ENCODE data around the gene CLCNKA.
"Not testable (repeated sequence)": the region's sequence is repeated elsewhere in the genome, so short reads cannot be mapped to it uniquely, and the experiment has no call there.

CLCNKA gene

DNA sequence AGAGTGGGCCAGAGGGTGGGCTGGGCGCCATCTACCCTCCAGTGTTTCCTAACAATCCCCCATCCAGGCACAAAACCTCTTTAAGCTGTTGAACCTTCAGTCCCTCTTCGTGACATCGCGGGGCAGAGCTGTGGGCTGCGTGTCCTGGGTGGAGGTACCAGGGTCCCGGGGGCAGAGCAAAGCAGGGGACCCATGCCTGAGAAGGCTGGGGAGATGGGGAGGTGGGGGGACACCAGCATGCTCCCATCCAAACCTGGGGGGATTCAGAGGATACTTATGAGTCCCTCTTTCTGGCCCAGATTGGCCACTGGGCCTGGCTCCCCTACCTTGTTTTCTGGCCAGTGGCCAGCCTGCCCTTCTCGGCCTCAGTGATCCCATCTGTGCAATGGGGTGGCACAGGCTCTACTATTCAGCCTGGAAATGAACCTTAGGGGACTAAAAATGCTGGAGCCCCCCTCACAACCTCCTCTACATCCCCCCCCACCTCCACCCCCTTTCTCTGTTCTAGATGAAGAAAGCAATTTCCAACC lies 11.3 kb downstream of the CLCNKA start:
- FAIRE-seq; DNase-seq (ENCODE audit: extremely low spot score, insufficient read length, low read depth): not testable (repeated sequence)

DNA sequence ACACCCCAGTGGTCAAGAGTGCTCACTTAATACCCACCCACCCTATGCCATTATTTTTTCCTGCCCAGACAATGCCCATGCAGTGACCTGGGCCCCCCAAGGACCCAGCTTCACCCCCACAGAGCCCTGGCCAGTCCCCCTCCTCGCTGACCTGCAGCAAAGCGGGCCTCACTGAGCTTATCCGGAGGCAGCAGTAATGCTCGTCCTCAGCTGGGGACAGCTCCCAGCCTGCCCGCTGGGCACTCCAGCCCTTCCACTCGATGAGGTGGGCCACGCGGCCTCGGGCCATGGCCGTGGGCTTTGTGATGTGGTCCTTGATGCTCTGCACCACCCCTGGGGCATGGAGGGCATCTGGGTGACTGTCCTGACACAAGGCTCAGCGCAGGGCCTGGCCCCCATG lies 14.6 kb downstream of the CLCNKA start:
- FAIRE-seq; DNase-seq (ENCODE audit: extremely low spot score, insufficient read length, low read depth): not testable (repeated sequence)

DNA sequence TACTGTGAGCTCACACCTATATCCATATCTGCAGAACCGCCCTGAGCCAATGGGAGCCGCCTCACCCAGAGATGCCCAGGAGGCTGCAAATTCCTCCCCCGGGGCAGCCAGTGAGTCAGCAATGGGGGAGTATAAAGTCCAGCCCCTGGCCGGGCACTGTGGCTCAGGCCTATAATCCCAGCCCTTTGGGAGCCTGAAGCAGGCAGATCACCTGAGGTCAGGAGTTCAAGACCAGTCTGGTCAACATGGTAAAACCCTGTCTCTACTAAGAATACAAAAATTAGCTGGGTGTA lies 16.7 kb downstream of the CLCNKA start:
- DNase-seq (ENCODE audit: extremely low spot score, insufficient read length, low read depth) (no peak), FAIRE-seq (no peak)

DNA sequence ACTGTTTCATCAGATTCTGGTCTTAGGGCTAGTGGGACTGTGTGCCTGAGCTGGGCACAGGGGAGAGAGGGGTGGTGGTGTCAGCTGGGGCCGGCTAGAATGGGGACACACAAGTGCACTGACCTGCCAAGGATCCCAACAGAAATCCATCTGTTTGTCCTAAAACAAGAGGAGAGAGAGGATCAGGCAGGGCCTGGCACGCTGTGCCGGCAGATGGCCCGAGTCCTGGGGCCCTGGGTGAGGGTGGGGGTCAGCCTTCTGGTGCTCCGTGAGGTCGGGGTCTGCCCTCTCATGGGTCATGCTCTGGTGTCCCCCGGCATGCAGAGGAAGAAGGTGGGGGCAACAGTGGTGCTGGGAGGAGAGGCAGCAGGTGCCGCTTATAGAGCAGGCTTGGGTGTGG lies 18.0 kb downstream of the CLCNKA start:
- DNase-seq (ENCODE audit: extremely low spot score, insufficient read length, low read depth); FAIRE-seq: not testable (repeated sequence)

DNA sequence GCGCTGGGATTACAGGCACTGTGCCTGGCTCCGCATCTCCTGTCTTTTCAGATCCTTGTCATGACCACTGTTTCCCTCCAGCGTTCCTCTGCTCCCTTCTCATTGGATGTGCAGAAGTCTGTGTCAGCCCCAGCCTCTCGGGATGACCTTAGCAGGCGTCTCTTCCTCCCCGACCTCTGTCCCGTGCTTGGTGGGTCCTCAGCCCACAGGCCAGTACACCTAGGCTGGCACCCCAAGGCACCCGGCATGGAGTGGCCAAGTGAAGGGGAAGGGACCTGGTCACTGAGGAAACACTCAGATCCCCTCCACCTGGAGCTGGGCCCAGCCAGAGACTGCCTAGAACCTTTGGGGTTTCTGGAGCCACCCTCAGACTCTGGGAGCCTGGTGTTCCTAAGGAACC lies 19.4 kb downstream of the CLCNKA start:
- DNase-seq (ENCODE audit: extremely low spot score, insufficient read length, low read depth): no peak
- FAIRE-seq: no peak

DNA sequence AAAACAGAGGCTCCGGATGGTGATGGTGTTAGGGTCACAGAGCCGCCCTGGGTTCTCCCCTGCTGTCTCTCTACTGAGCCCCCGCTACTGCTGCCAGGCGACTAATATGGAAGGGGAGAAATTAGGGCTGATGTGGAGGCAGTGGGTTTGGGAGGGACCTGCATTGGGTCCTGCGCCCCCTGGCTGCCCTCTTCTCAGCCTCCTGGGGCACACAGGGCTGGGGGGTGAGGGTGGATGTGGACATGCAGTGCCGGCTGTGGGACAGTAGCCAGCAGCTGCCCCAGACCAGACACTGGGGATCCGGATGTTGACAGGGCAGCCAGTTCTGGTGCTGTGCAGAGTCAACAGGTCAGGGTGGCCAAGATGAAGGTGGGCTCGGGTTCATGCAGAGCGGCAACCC lies 20.3 kb downstream of the CLCNKA start:
- no peak for DNase-seq (ENCODE audit: extremely low spot score, insufficient read length, low read depth)
- FAIRE-seq: no peak

DNA sequence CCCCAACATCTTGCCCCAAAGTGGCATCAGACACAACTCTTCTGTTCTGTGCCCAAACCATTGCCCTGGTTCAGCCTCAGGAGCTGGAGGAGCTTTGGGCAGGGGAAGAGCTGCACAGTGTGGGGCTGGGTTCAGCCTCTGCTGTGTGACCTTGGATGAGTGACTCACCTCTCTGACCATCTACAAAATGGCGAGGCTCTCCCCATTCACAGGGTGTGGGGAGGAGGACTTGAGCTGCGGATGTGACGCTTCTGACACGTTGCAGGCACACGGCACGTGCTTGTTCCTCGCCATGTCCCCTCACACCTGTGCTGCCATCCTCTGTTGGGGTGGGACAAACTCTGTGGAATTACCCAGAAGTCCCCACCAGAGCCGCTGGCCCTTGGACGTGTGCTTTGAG lies 20.8 kb downstream of the CLCNKA start:
- DNase-seq (ENCODE audit: extremely low spot score, insufficient read length, low read depth); FAIRE-seq: not testable (repeated sequence)

DNA sequence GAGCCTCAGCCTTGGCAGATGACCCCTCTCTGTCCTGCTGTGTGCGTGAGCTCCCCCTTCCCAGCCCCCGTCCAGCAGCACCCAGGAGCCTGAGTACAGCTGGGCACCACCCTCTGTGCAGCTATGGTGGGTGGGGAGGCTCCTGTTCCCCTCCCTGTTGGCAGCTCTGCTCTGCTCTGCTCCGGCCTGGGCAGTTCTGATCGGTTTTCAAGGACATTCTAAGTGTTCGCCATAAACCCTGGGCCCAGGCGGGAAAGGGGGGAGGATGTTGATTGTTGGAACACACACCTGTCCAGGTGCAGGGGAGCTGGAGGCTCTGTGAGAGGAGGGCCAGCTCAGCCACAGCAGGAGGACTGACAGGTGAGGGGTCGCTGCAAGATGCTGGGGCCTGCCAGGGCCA lies 21.7 kb downstream of the CLCNKA start, which contains the start of gene CLCNKB:
Gene CLCNKB, plus strand, starts transcription at position 262 of the 400 bp plus-strand sequence. CDS start 711 bp downstream, outside the sequence.
- no peak for DNase-seq (ENCODE audit: extremely low spot score, insufficient read length, low read depth)
- FAIRE-seq: no peak

DNA sequence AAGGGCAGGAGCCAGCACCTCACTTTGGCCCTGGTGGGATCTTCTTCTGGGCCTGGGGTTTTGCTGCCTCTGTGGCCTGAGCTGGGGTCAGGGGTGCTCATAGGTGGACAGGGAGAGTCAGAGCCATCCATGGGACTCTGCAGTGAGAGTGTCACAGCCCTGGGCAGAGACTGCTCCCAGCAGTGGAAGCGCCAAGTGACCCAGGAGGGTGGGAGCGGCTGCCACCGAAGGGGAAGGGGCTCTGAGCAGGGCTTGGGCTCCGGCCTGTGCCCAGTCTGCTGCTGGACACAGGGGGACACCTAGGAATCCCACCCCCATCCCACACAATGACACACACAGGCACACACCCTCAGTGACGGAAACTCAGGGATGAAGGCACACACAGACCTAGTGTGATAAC lies 22.1 kb downstream of the CLCNKA start:
- DNase-seq (ENCODE audit: extremely low spot score, insufficient read length, low read depth): no peak
- no peak for FAIRE-seq

DNA sequence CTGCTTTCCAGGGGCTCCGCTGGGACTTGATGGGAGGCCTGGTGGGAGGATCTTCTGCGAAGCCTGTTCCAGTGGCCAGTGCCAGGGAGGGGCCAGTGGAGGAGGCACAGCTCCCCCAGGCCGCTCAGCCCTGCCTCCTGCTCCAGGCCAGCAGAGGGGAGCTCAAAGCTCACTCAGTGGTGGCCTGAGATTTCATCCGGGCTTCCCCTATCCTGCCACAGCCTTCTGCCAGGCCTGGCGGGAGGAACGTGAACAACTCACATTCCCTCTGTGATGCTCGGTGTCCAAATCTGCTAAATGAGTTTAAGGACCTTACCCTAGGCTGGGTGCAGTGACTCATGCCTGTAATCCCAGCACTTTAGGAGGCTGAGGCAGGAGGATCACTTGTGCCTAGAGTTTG lies 25.0 kb downstream of the CLCNKA start:
- DNase-seq (ENCODE audit: extremely low spot score, insufficient read length, low read depth) (no peak), FAIRE-seq (no peak)

DNA sequence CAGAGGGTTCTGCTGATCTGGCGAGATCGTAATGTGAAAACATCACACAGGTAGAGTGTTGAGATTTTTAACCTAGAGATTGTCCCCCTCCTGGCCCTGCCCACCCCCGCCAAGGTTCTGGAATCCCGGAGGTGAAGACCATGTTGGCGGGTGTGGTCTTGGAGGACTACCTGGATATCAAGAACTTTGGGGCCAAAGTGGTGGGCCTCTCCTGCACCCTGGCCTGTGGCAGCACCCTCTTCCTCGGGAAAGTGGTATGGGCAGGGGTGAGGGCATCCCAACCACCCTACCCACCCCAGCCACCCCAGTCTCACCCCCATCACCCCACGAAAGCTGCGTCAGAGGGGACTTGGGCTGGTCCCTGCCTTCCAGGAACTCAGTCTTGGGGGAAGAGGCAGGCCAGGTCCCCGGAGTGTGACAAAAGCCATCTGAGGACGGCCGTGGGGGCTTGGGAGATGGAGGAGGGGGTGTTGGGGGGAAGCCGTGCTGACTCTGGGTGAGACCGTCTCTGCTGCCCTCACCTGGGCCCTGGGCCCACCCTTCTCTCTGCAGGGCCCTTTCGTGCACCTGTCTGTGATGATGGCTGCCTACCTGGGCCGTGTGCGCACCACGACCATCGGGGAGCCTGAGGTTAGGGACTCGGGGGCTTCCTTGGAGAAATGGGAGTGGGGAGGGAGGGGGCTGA lies 26.1 kb downstream of the CLCNKA start:
- no peak for FAIRE-seq
- DNase-seq (ENCODE audit: extremely low spot score, insufficient read length, low read depth): no peak

DNA sequence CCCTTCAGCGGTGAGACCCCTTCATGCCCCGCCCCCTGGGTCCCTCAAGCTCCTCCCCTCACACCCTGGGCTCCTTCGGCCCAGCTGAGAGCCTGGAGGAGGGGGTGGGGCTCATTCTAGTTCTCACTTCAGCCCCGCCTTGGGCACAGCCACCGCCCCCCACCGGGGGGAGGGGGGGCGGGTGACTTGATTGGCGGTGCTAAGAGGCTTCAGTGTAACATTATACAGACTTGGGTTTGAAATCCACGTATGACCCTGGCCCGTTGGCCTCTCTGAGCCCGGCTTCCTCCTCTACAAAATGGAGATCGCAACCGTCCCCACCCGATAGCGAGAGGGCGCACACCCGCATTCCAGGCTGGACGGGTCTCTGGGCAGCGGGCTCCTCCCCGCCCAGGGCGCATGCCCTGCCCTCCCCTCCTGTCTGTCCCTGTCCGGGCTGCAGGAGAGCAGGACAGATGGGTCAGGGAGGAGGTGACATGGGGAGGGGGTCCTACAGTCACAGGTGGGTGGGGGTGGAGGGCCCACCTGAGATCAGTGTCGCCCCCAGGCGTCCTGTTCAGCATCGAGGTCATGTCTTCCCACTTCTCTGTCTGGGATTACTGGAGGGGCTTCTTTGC lies 26.8 kb downstream of the CLCNKA start:
- no peak for DNase-seq (ENCODE audit: extremely low spot score, insufficient read length, low read depth)
- no peak for FAIRE-seq

DNA sequence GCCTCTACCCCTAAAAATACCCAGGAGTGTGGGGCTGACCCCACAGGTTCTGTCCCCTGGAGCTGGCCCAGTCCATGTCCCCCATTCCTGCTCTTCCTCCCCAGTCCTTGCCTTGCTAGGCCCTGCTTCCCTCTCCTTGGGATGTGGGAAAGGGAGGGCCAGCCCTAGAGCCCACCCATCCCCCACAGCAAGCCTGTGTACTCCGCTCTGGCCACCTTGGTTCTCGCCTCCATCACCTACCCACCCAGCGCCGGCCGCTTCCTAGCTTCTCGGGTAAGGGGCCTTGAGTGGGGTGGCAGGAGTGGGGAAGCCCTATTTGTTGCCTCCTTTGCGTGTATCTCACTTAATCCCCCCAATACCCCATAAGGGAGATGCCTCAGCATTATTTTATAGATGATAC lies 28.5 kb downstream of the CLCNKA start:
- no peak for DNase-seq (ENCODE audit: extremely low spot score, insufficient read length, low read depth)
- no peak for FAIRE-seq

DNA sequence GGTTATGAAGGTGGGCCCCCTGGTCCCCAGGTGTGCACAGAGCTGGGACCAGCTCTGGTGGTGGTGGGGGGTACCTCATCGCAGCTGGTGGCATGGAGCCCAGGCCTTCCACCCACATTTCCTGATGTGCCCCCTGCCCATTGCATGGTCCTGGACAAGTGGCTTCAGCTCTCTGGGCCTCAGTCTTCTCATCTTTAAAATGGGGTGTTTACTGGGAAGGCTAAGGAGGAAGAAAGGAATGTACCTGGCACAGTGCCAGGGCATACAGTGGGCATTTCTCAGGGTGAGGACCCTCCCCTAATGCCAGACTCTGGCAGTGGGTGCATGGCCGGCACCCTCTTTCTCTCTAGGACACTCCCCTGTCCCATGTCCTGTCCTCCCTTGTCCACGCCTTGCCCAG lies 29.2 kb downstream of the CLCNKA start:
- no peak for FAIRE-seq
- DNase-seq (ENCODE audit: extremely low spot score, insufficient read length, low read depth): no peak

DNA sequence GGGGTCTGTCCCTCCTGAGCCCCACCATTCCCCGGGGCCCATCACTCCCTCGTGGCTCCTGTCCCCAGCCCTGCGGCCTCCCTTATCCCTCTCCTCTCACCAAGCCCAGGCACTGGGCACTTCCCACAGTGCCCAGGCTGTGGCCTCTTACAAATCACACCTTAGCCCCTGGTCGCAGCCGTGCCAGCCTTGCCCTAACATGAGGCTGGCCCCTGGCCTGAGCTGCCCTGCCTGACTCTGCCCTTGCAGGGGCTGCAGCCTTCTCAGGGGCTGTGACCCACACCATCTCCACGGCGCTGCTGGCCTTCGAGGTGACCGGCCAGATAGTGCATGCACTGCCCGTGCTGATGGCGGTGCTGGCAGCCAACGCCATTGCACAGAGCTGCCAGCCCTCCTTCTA lies 30.1 kb downstream of the CLCNKA start:
- FAIRE-seq; DNase-seq (ENCODE audit: extremely low spot score, insufficient read length, low read depth): not testable (repeated sequence)

DNA sequence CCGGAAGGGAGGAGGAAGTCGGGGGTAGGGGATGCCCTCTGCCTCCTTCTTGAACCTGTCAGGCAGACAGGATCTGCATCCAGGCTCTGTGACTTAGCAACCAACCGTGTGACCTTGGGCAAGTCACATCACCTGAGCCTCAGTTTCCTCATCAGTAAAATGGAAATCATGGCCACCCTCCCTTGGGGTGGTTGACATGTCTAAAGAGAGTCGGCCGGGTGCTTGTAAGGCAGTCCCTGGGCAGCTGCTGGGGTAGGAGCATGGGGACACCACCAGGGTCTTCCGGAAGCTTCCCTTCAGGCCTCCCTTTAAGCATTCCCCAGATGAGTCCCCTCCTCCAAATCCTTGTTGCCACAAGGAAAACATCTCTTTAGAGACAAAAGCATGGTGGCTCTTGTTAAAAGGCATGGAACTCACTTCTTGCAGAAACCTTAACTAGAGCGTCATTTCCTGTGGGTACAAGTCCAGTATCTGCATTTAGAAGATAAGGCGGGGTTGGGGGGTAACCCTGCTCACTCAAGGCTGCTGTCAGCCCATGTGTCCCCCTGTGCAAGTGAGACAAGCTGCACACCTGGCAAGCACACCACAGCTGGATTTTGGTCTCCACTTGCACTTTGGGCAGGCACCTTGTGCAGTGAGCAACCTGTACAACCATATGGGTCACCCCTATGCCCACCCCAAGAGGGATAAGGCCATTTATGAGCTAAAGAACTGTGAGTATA lies 32.1 kb downstream of the CLCNKA start:
- DNase-seq (ENCODE audit: extremely low spot score, insufficient read length, low read depth) (no peak), FAIRE-seq (no peak)

DNA sequence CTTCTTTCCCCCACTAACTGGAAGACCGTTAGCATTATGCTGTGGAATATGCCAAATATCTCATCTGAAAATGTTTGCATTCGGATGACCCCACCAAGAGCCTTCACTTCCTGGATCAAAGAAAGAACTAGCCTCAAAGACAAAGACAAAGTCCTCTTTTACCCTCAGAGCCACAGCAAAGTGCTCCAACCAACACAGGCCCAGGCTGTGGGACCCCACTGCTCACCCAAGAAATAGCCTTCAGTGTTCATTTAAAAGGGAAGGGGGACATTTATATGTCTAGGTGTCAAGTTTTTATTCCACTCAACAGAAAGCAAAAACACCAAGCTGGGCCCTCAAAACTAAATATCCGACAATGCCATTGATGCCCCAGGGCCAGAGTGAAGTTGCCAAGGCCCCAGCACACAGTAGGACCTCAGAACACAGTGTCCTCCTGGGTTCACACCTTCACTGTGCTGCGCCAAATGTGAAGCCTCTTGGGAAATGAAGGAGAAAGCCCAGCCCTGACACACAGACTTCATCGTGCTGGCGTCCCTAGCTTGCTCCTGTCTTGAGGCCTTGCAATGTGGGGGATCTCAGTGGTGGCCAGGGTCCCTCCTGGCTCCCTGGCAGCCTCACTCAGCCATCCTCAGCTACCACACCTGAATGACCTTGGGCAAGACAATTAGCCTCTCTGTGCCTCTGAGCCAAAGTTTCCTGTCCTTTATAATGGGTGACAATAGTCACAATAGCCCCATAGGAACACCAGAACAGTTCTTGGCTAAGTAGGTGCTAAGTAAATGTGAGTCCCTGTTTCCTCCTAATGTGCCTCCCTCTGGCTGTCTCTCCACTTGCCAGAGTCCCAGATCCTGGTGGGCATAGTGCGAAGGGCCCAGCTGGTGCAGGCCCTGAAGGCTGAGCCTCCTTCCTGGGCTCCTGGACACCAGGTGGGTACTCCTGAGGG lies 33.0 kb downstream of the CLCNKA start:
- FAIRE-seq: no peak
- no peak for DNase-seq (ENCODE audit: extremely low spot score, insufficient read length, low read depth)

DNA sequence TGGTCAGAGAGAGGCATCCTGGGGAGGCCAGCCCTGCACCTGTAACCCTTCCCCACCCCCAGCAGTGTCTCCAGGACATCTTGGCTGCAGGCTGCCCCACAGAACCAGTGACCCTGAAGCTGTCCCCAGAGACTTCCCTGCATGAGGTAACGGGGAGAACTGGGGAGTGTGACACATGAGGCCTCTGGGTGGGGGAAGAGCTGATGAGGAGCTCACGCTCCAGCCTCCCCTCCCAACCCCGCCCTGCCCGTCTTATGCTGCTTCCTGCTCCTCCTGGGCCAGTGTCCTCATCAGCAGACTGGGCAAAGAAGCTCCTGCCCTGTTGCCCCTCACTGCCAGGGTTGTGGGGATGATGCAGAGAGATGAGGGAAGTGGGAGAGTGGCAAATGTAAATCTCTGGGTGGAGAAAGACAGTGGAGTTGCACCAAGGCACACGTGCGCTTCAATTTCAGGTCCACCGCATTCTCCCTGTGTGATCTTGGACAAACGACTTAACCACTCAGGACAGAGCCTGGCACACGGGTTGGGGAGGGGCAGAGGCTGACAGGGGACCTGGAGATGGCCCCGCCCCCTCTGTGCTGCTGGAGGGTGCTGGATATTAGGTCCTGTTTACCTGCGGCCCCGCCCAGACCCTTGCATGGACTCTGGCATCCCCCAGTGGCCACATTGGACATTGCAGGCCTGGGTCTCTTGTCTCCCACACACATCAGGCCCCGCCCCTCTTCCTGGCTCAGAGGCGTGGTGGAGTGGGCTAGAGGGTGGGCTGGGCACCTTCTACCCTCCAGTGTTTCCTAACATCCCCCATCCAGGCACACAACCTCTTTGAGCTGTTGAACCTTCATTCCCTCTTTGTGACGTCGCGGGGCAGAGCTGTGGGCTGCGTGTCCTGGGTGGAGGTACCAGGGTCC lies 34.0 kb downstream of the CLCNKA start:
- DNase-seq (ENCODE audit: extremely low spot score, insufficient read length, low read depth): peak; percentile 84
- FAIRE-seq: peak; percentile 71

DNA sequence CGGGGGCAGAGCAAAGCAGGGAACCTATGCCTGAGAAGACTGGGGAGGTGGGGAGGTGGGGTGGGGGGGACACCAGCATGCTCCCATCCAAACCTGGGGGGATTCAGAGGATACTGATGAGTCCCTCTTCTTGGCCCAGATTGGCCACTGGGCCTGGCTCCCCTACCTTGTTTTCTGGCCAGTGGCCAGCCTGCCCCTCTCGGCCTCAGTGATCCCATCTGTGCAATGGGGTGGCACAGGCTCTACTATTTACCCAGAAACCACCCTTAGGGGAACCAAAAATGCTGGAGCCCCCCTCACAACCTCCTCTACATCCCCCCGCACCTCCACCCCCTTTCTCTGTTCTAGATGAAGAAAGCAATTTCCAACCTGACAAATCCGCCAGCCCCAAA lies 34.7 kb downstream of the CLCNKA start:
- not testable (repeated sequence) for DNase-seq (ENCODE audit: extremely low spot score, insufficient read length, low read depth); FAIRE-seq
